ENCODE data around the gene MCF2L2. TPM values are rescaled to one million over a fixed set of nuclear protein-coding genes. Genes with fewer than 3 reads are reported as not detected.
A peak's percentile ranks its signal among the peaks of the same experiment; 100 is the strongest.

Gene MCF2L2
- total and polyA plus RNA-seq, 11 donors = 0.12 to 1.4 (median 0.23) TPM; not detected in 1

- ATAC-seq = no peak
- no peaks in the 10 kb centered on the region for H3K27me3 ChIP-seq
- no peak for DNase-seq
- H3K4me3 ChIP-seq = no peak overlapping the region
- peaks cover 0 to 25% (median 2%) of the 10 kb centered on the region in 12 donors for H3K4me1 ChIP-seq
- TF ChIP-seq CTCF (IDR thresholded peaks at IDR 0.05) = no peak
- TF ChIP-seq POLR2A (IDR thresholded peaks at IDR 0.05) = no peak
- intact Hi-C loops (cut with DNase I) = loop anchor here in 1 of 10 donors (5.0 kb wide), 1 partner anchor 49 kb away; the partner anchor contains the start of gene B3GNT5
- 92 to 95% (median 94%) methylated on average over 6 of the region's 6 CpGs for WGBS, 4 donors
- no peak overlapping the region for H3K27ac ChIP-seq
- H3K36me3 ChIP-seq = no peaks in the 10 kb centered on the region
- no peaks in the 10 kb centered on the region for H3K9me3 ChIP-seq
These were observed 127.3 kb downstream of the MCF2L2 start for GRCh38 chr3:183300996-183301562.

- H3K4me1 ChIP-seq = peaks cover 0 to 34% (median 1%) of the 10 kb centered on the region in 12 donors
- no peak overlapping the region for H3K27ac ChIP-seq
- ATAC-seq = no peak
- intact Hi-C loops (cut with DNase I) = loop anchor here in 2 of 10 donors (5.0 kb wide), 2 partner anchors 43 to 48 kb away; partner anchors contain the start of gene B3GNT5 (in 1 of the 2)
- TF ChIP-seq POLR2A (IDR thresholded peaks at IDR 0.05) (no peak), CTCF (IDR thresholded peaks at IDR 0.05) (no peak)
- H3K36me3 ChIP-seq = no peaks in the 10 kb centered on the region
- WGBS, 4 donors = 89 to 98% (median 96%) methylated on average over 4 of the region's 4 CpGs
- H3K27me3 ChIP-seq = no peaks in the 10 kb centered on the region
- DNase-seq = no peak
- H3K9me3 ChIP-seq = no peaks in the 10 kb centered on the region
- H3K4me3 ChIP-seq = no peak overlapping the region
These were observed 128.4 kb downstream of the MCF2L2 start for GRCh38 chr3:183299976-183300375.

GRCh38 chr3:183298701-183299153 lies 129.7 kb downstream of the MCF2L2 start:
- Histone ChIP-seq H3K36me3 (no peaks in the 10 kb centered on the region), H3K27ac (no peak overlapping the region), H3K9me3 (no peaks in the 10 kb centered on the region), H3K27me3 (no peaks in the 10 kb centered on the region), H3K4me1 (peaks cover 0 to 32% (median 0%) of the 10 kb centered on the region in 12 donors), H3K4me3 (no peak overlapping the region)
- ATAC-seq (peak; percentile 41 to 91 (median 80)), DNase-seq (peak; percentile 47 to 76 (median 73))
- TF ChIP-seq POLR2A (IDR thresholded peaks at IDR 0.05) = no peak
- TF ChIP-seq CTCF (IDR thresholded peaks at IDR 0.05) = no peak
- intact Hi-C loops (cut with DNase I) = loop anchor here in 1 of 10 donors (5.0 kb wide), 1 partner anchor 41 kb away; no protein-coding TSS in a partner anchor
- 71 to 76% (median 73%) methylated on average over 5 of the region's 5 CpGs for WGBS, 4 donors

- Histone ChIP-seq H3K9me3 (no peaks in the 10 kb centered on the region), H3K36me3 (no peaks in the 10 kb centered on the region), H3K27me3 (no peaks in the 10 kb centered on the region), H3K4me3 (no peak overlapping the region), H3K4me1 (peaks cover 0 to 25% (median 0%) of the 10 kb centered on the region in 12 donors), H3K27ac (no peak overlapping the region)
- ATAC-seq (no peak), DNase-seq (no peak)
- 92 to 95% (median 93%) methylated on average over 12 of the region's 12 CpGs for WGBS, 4 donors
- intact Hi-C loops (cut with DNase I) = loop anchor here in 1 of 10 donors (5.0 kb wide), 1 partner anchor 40 kb away; no protein-coding TSS in a partner anchor
- TF ChIP-seq POLR2A (IDR thresholded peaks at IDR 0.05) = no peak
- TF ChIP-seq CTCF (IDR thresholded peaks at IDR 0.05) = no peak
These were observed 131.5 kb downstream of the MCF2L2 start for GRCh38 chr3:183296944-183297343.
